NCI-H1092 treated with DMSO at 0.1 percent for 48 hours (cell line): ENCODE results near the gene UQCR10.

Experiments
- DNase-seq: peaks from one replicate; lab custom pipeline; 2025; lab: John Stamatoyannopoulos, UW

Gene UQCR10

GRCh38 chr22:29762263-29762662 is 4.9 kb upstream of the UQCR10 start:
- peak; percentile 43 for DNase-seq

DNA sequence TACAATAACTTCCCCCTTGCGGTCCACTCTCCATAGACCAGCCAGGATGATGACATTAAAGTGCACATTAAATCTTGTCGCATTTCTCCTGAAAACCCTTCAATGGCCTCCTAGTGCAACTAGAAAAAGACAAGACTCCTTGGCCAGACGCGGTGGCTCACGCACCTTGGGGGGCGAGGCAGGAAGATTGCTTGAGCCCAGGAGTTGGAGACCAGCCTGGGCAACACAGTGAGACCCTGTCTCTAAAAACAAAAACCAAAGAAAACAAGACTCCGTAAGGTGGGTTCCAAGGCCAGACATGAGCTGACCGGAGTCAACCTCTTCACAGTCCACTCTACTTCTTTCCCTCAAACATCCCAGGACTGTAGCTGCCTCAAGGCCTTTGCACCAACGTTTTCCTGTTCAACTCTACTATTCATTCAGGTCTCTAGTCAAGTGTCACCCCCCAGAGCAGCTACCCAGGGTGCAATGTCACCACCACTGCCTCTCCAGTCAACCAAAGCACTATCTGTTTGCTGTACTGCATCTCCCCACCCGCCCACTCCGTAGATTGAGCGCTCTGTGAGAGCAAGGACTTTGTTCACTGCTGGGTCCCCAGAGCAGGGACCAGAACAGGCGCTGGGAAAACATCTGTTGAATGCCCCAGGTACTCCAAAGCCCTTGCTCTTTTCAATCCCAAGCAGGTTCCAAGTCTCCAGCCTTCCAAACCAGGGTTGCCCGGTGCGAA is 1.1 kb upstream of the UQCR10 start:
- no peak for DNase-seq

DNA sequence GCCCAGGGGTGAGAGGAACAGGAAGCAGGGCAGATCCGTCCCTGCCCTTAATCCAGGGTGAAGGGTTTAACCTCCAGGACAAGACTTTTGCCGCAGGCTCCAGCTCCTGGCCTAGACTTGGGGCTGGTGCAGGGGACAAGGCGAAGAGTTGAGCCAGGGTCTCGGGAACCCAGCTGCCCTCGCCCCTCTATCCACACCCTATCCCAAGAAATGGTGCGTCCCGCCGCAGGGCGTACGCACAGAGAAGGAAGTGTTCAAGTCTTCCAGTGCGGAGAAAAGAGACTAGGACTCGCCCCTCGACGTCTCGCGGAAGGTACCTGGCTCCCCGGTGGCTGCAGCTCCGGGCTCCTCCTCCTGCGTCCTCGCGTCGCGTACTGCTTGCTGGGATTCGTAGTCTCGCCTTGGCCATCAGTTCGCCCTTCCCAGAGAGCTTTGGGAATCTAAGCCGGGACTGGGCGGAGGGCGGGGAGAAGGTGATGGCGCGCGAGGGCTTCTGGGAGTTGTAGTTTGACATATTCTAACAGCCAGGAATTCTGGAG is 468 bp upstream of the UQCR10 start, which contains the start of gene ZMAT5:
Gene ZMAT5 (minus strand): TSS at position 376 of the 539 bp plus-strand sequence. CDS start 18,463 bp downstream, outside the sequence.
- peak; percentile 98 for DNase-seq

DNA sequence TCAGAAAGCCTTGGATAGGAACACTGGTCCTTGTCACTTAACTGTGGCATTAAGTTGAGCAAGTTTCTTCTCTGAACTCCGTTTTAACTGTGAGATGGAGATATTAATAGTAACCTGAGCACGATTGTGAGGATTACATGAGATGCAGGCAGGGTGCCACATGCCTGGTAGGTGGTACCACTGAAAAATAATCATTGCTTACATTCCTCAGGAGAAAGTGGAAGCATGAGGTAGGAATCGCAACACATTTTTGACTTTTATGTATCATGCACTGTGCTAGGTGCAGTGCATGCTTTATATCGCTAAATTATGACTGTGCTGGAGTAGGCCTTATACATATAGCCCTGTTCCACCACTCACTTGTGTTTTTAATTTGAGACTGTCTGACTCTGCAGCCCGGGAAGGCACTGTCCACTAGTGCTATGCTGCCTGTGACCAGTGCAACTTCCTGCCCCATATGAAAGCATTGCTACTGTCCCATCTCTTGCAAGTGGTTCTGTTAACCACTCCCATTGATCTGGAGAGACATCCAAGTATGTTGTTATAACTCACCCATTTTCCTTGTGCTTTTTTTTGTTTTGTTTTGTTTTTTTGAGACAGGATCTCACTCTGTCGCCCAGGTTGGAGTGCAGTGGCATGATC is 1.0 kb downstream of the UQCR10 start:
- no peak for DNase-seq

GRCh38 chr22:29769723-29770321 is 2.7 kb downstream of the UQCR10 start:
- no peak for DNase-seq

DNA sequence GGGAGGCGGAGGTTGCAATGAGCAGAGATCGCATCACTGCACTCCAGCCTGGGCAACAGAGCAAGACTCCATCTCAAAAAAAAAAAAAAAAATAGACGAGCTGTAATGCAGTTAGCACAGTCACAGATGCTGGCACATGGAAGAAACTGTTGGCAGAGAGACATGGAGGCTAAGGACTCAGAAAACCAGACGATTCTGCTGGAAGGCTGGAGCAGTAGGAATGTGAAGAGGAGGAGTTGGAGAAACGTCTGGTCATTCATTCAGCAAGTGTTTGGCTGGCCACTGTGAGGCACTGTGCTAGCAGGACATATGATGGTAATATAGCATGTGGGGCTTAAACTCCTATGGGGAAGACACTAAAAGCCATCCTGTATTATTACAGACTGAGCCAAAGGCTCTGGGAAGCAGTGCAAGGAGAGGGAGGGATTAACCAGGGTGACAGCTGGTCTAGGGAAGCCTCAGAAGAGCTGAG is 5.0 kb downstream of the UQCR10 start:
- DNase-seq = peak; percentile 8

DNA sequence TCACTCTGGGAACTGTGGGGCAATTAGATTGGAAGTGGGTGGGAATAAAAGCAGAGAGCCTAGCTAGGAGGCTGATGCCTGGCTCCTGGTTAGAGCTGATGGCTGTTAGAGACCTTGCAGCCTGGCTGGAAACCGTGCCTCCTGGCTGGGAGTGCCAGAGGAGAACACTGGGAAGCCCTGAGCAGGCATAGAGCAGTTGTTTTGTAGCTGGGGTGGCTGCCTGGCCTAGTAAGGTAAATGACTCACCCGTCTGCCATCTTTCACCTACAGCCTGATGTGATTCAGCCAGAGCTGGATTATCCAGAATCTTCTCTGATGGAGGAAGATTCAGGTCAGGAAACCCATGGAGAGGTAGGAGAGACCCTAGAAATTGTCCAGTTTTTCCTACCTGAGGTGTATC is 6.1 kb downstream of the UQCR10 start:
- no peak for DNase-seq

DNA sequence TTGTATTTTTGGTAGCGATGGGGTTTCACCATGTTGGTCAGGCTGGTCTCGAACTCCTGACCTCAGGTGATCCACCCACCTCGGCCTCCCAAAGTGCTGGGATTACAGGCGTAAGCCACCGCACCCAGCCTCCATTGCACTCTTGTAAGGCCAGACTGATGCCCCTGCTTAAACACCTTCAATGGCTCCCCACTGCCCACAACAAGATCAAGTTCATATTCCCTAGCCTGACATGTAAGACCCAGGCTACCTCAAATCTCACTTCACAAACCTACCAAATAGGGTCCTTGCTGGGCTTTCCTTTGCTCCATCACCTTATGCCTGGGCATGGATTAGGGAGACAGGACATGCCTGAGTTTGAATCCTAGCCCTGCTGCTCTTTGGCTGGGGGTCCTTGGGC is 13.1 kb downstream of the UQCR10 start:
- no peak for DNase-seq

GRCh38 chr22:29780748-29781676 is 13.8 kb downstream of the UQCR10 start:
- no peak for DNase-seq

DNA sequence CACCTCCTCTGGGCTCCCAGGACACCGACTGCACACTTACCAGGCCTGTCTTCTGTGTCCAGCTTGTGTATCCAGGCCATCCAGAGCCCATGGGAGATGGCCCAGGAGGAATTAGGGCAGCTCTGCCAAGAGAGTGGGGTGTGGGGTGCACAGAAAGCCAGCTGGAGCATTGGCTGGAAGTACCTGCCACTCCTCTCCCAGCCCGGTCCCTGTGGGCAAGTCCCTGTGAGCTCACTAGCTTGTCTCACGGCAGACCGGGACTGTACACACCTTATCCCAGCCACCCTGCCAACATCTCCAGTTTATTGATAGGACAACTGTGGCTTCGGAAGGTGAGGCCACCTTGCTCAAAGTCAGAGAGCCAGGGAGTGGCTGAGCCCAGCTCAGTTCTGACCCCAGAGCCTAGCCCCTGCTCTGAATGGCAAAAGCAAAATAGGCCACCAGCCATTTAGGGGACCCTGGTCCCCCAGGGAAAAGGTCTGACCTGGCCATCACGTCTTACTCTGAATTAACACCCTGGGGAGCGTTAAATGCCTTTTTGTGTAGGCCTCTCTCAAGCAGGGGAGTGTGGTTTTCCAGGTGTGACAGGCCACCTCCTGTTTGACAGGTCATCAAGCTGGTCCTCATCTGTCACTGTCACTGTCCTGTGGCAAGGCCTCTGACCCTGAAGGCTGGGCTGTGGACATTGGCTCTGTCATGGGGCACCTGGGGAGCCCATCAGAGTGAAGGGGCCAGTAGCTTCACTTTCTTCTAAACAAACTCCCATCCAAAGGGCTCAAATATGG is 15.1 kb downstream of the UQCR10 start:
- DNase-seq = no peak

DNA sequence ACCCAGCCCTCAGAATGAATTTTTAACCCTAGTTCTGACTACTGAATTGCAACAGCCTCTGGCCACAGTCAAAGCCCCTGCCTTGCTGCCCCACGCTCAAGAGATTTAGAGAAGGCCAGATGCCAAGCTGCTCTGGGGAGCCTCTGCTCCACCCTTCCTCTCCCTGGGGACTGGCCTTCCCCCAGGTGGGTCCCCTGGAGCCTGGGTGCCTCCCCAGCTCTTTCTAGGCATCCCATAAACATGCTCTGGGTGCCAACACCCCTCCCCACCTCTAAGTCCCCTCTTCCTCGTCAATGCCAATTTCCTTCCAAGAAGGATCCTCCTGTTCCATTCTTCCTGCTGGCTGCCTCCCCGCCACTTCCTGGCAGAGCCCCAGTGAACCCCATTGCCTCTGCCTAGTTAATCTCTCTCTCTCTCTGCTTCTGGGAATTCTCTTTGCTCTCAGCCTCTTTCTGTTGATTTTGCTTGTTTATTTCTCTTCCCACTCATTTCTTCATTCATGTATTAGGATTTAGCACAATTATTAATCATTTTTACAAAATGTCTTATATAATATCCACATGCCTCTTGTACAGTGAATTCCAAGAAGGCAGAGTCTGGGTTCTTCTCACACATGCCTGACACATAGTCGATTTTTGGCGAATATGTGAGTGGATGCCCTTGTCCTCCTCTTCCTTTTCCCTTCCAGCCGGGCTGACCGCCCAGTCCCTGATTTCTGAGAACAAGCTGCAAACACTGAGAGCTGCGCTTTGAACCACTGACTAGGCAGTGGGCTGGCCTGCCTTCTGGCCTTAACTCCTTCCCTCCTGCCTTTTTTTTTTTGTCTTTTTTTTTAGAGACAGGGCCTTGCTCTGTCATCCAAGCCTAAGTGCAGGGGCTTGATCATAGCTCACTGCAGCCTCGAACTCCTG is 17.5 kb downstream of the UQCR10 start:
- DNase-seq = no peak

- no peak for DNase-seq
Observed at GRCh38 chr22:29786031-29786430, 18.9 kb downstream of the UQCR10 start.

DNA sequence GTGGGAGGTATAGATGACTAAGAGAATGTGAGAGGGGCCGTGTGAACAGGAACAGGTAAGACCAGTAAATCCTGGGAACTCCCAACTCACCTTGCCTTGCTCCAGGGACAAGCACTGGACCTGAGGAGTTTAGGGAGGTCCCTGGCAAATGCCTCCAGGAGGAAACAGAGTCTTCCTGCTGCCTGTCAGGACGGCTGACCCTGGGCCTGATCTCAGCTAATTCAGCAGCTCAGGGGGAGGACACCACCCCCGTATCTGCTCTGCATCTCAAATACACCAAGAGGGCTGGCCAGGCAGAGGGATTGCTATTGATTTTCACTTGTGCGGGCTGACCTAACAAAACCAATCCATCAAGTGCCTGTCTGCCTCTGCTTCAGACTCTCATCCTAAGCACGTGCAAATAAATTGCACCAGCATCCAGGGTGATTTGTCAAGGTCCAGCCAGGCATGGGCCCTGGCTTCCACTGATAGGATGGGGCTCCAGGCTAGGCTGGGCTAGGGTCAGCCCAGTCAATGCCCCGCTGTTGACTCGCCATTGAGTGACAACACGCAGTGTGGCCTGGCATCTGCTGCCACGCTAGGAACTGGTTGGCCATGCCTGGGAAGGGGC is 20.3 kb downstream of the UQCR10 start:
- DNase-seq = no peak

- DNase-seq = no peak
Observed at GRCh38 chr22:29788339-29789279, 21.4 kb downstream of the UQCR10 start.

GRCh38 chr22:29790061-29790460 is 22.9 kb downstream of the UQCR10 start:
- DNase-seq = no peak

GRCh38 chr22:29793396-29793795 is 26.2 kb downstream of the UQCR10 start:
- DNase-seq = no peak

- DNase-seq = no peak
Observed at GRCh38 chr22:29795663-29796062, 28.5 kb downstream of the UQCR10 start.

DNA sequence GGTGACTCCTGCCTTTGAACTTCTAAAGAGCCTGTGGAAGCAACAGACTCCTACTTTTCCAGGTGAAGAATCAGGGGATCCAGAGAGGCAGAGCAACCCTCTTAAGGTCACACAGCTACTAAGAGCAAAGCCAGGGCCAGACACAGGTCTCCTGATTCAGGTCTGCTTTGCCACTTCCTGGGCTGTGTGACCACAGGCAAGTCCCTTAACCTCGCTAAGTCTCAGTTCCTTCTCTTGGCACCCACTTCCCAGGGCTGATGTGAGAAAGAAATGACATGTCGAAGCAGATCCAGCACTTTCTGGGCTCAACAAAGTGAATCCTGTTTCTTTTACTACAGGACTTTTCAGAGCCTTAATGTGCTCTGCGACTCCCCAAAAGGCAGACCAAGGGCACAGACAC is 30.2 kb downstream of the UQCR10 start:
- DNase-seq = no peak
